Measurements from ENCODE around the gene KCNMA1.

KCNMA1 gene

DNA sequence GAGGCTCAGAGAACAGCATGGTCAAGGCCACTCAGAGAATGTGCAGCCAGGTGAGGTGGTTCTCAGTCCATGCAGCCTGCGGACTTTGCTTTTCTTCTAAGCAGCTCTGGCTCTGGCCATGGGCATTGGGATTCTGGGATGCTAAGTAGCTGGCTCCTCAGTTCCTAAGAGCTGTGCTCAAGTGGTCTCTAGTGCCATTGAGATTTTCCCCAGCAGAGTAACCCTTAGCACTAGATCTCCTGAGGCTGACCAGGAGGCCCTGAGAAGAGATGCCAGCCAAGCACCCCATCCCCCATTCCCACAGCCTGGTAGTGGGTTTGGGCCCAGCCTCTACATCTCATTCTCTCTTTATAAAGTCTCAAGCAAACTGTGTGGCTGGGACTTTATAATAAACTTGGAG is 77.1 kb downstream of the KCNMA1 start:
- no CpG with 5 or more reads among the region's 1 CpG for WGBS (ENCODE audit: insufficient coverage, insufficient read length)
- Histone ChIP-seq H3K27ac (ENCODE audit: low read length) (no peak overlapping the region), H3K4me1 (ENCODE audit: control insufficient read depth, insufficient read depth, low read length) (peaks cover 3% of the 10 kb centered on the region), H3K27me3 (ENCODE audit: control insufficient read depth, insufficient read depth, low read length) (no peaks in the 10 kb centered on the region), H3K9me3 (ENCODE audit: control insufficient read depth, insufficient read depth, low read length) (no peaks in the 10 kb centered on the region), H3K4me3 (ENCODE audit: low read length) (no peak overlapping the region), H3K36me3 (ENCODE audit: control insufficient read depth, insufficient read depth, low read length) (no peaks in the 10 kb centered on the region)
- DNase-seq (ENCODE audit: low read depth, low spot score), result no peak

DNA sequence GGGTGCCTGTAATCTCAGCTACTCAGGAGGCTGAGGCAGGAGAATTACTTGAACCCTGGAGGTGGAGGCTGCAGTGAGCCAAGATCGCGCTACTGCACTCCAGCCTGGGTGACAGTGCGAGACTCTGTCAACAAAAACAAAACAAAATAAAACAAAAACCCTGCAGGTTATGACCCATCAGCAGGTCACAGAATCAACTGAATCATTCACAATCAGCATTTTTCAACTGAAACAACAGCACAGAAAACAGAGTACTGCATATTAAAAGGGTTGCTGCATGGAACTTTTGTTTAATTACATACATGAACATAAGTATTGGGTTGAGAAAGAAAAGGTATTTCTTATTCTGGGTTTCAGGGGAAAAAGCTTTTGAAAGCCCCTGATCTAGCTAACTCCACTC is 77.6 kb downstream of the KCNMA1 start:
- no peak for DNase-seq (ENCODE audit: low read depth, low spot score)
- no peaks in the 10 kb centered on the region for H3K36me3 ChIP-seq (ENCODE audit: control insufficient read depth, insufficient read depth, low read length)
- peaks cover 2% of the 10 kb centered on the region; the same call in 1 of the 2 replicates for H3K4me1 ChIP-seq (ENCODE audit: control insufficient read depth, insufficient read depth, low read length)
- H3K27me3 ChIP-seq (ENCODE audit: control insufficient read depth, insufficient read depth, low read length), result no peaks in the 10 kb centered on the region
- H3K9me3 ChIP-seq (ENCODE audit: control insufficient read depth, insufficient read depth, low read length), result no peaks in the 10 kb centered on the region
- no peak overlapping the region for H3K4me3 ChIP-seq (ENCODE audit: low read length)
- no peak overlapping the region for H3K27ac ChIP-seq (ENCODE audit: low read length)
- WGBS (ENCODE audit: insufficient coverage, insufficient read length), result no CpG with 5 or more reads among the region's 3 CpGs

DNA sequence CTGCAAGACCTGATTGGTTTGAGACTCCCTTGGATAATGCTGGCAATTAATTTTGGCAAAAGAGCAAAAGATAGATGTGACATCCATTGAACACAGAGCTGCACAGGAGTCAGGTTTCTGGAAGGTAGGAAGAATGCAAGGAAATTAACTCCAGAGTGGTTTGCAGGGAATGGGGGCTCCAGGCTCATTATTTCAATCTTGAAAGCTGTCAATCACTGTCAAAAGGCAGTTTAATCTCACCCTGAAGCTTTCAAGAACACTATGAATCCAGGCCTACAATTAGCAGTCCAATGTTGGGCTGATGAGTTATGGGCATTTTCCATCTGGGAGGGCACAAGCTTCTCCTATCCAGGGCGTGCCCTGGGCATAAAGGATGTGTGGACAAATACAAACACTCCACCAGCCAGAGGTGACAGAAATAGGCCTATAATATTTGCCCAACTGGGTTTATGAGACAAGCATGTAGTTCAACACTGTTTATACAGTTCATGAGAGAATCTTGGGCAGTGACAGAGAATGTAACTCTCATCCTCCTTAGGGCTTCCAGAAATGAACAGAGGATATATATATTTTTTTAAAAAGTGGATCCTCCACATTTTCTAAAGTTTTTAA is 80.5 kb downstream of the KCNMA1 start:
- Histone ChIP-seq H3K4me3 (ENCODE audit: low read length) (no peak overlapping the region), H3K9me3 (ENCODE audit: control insufficient read depth, insufficient read depth, low read length) (no peaks in the 10 kb centered on the region), H3K4me1 (ENCODE audit: control insufficient read depth, insufficient read depth, low read length) (no peaks in the 10 kb centered on the region; the same call in 1 of the 2 replicates), H3K27me3 (ENCODE audit: control insufficient read depth, insufficient read depth, low read length) (no peaks in the 10 kb centered on the region), H3K27ac (ENCODE audit: low read length) (no peak overlapping the region), H3K36me3 (ENCODE audit: control insufficient read depth, insufficient read depth, low read length) (no peaks in the 10 kb centered on the region)
- WGBS (ENCODE audit: insufficient coverage, insufficient read length), result no CpG with 5 or more reads among the region's 1 CpG
- no peak for DNase-seq (ENCODE audit: low read depth, low spot score)

DNA sequence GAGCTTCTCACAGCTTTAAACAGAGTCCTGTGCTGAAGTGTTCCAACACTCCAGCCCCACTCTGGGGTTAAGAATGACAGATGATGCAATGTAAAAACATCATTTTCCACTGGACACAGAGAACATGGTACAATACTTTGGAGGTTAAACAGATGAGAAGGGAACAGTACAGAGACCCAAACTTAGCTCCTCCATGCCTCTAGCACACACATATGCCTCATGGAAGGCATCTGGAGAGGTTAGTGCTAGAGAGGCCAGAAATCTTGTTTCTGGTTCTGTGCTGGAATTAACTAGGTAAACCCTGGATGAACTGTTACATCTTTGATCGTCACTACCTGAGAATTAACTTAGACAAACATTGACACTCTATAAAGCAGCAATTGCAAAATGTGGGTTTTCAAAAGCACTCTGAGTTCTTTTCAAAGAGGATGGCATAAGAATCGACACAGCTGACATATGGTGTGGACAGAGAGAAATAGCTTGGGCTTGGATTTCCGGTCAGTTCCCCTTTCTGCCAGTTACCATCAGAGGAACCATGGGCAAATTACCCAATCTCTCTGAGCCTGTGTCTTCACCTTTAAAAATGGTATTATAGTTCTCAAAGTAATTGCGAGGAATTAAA is 81.9 kb downstream of the KCNMA1 start:
- no peak for DNase-seq (ENCODE audit: low read depth, low spot score)
- WGBS (ENCODE audit: insufficient coverage, insufficient read length), result no CpG with 5 or more reads among the region's 4 CpGs
- Histone ChIP-seq H3K4me1 (ENCODE audit: control insufficient read depth, insufficient read depth, low read length) (no peaks in the 10 kb centered on the region; the same call in 1 of the 2 replicates), H3K27ac (ENCODE audit: low read length) (no peak overlapping the region), H3K27me3 (ENCODE audit: control insufficient read depth, insufficient read depth, low read length) (no peaks in the 10 kb centered on the region), H3K9me3 (ENCODE audit: control insufficient read depth, insufficient read depth, low read length) (no peaks in the 10 kb centered on the region), H3K4me3 (ENCODE audit: low read length) (no peak overlapping the region), H3K36me3 (ENCODE audit: control insufficient read depth, insufficient read depth, low read length) (no peaks in the 10 kb centered on the region)

DNA sequence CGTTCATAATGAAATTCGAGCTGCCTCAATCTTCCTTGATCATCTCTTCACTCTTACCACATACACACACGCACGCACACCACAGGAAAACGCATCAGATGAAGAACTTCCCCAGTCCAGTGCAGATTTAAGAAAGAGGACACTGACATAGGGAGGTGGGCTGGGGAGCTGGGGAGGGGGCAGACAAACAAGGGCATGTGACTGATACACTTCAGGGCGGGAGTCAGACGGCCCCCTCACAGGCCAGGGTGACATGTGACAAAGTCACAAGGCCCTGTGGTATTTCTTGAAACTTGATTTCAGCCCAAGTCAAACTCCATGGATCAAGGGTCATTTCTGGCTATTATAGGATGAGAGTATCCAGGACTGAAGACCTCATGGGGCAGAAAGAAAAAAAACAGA is 82.6 kb downstream of the KCNMA1 start:
- no peaks in the 10 kb centered on the region for H3K27me3 ChIP-seq (ENCODE audit: control insufficient read depth, insufficient read depth, low read length)
- no peaks in the 10 kb centered on the region for H3K36me3 ChIP-seq (ENCODE audit: control insufficient read depth, insufficient read depth, low read length)
- no peaks in the 10 kb centered on the region; the same call in 1 of the 2 replicates for H3K4me1 ChIP-seq (ENCODE audit: control insufficient read depth, insufficient read depth, low read length)
- WGBS (ENCODE audit: insufficient coverage, insufficient read length), result 100% methylated on average over 3 of the region's 7 CpGs
- no peak overlapping the region for H3K4me3 ChIP-seq (ENCODE audit: low read length)
- no peaks in the 10 kb centered on the region for H3K9me3 ChIP-seq (ENCODE audit: control insufficient read depth, insufficient read depth, low read length)
- H3K27ac ChIP-seq (ENCODE audit: low read length), result no peak overlapping the region
- no peak for DNase-seq (ENCODE audit: low read depth, low spot score)

DNA sequence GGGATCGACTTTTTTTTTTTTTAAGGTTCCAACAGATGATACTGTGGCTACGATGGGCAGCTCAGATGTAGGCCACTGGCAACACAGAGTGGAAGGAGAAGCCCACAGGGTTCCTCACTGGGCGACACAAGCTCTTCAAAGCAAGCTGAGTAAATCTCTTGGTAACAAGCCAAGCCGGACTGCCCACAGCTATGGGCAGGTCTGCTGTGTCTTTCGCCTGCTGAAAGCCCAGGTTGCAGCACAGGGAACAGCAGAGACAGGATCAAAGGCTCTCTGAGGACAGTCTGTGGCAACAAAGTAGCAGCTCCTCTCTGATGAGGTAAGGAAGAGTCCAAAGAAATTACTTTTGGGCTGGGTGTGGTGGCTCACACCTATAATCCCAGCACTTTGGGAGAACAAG is 83.6 kb downstream of the KCNMA1 start:
- DNase-seq (ENCODE audit: low read depth, low spot score), result no peak
- H3K27me3 ChIP-seq (ENCODE audit: control insufficient read depth, insufficient read depth, low read length), result no peaks in the 10 kb centered on the region
- H3K9me3 ChIP-seq (ENCODE audit: control insufficient read depth, insufficient read depth, low read length), result no peaks in the 10 kb centered on the region
- no peak overlapping the region for H3K27ac ChIP-seq (ENCODE audit: low read length)
- H3K36me3 ChIP-seq (ENCODE audit: control insufficient read depth, insufficient read depth, low read length), result no peaks in the 10 kb centered on the region
- WGBS (ENCODE audit: insufficient coverage, insufficient read length), result no CpG with 5 or more reads among the region's 5 CpGs
- H3K4me1 ChIP-seq (ENCODE audit: control insufficient read depth, insufficient read depth, low read length), result no peaks in the 10 kb centered on the region; the same call in 1 of the 2 replicates
- H3K4me3 ChIP-seq (ENCODE audit: low read length), result no peak overlapping the region

DNA sequence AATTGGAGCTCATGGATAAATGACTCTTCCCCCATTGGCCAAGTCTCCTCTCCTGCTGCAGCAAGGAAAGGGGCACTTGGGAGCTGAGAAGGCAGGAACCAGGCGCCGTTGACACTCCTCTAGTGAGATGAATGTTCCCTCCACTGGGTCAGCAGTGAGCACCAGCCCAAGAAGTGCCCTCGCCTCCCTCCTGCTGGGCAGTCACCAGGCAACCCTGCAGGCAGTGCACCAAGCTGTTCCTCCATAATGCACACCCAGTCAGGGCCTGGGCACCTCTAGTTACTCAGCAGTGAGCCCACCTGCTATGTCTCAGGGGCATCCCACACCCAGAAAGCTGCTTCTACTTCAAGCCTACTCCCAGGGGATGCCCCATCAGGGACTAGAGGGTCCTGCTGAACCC is 84.3 kb downstream of the KCNMA1 start:
- H3K36me3 ChIP-seq (ENCODE audit: control insufficient read depth, insufficient read depth, low read length), result no peaks in the 10 kb centered on the region
- no peak overlapping the region for H3K4me3 ChIP-seq (ENCODE audit: low read length)
- DNase-seq (ENCODE audit: low read depth, low spot score), result no peak
- H3K4me1 ChIP-seq (ENCODE audit: control insufficient read depth, insufficient read depth, low read length), result no peaks in the 10 kb centered on the region; the same call in 1 of the 2 replicates
- WGBS (ENCODE audit: insufficient coverage, insufficient read length), result no CpG with 5 or more reads among the region's 3 CpGs
- no peaks in the 10 kb centered on the region for H3K9me3 ChIP-seq (ENCODE audit: control insufficient read depth, insufficient read depth, low read length)
- H3K27ac ChIP-seq (ENCODE audit: low read length), result no peak overlapping the region
- H3K27me3 ChIP-seq (ENCODE audit: control insufficient read depth, insufficient read depth, low read length), result no peaks in the 10 kb centered on the region

DNA sequence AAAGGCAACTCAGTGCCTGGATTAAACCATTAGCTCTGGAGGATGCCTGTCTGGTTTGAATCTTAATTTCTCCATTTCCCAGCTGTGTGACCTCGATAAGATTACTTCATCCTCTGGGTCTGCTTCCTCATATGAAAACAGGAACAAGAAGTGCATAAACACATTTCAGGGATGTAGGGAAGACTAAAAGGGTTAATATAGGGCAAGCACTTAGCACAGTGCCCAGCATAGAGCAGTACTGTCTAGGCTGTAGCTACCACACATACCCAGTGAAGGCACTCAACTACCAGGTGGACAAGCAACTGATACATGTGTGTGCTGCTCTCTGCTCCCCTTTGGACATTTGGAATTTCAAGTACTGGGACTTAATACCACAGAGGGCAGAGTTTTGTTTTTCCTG is 85.4 kb downstream of the KCNMA1 start:
- Histone ChIP-seq H3K4me1 (ENCODE audit: control insufficient read depth, insufficient read depth, low read length) (no peaks in the 10 kb centered on the region; the same call in 1 of the 2 replicates), H3K36me3 (ENCODE audit: control insufficient read depth, insufficient read depth, low read length) (no peaks in the 10 kb centered on the region), H3K4me3 (ENCODE audit: low read length) (no peak overlapping the region), H3K27ac (ENCODE audit: low read length) (no peak overlapping the region), H3K27me3 (ENCODE audit: control insufficient read depth, insufficient read depth, low read length) (no peaks in the 10 kb centered on the region), H3K9me3 (ENCODE audit: control insufficient read depth, insufficient read depth, low read length) (no peaks in the 10 kb centered on the region)
- no peak for DNase-seq (ENCODE audit: low read depth, low spot score)
- no CpG with 5 or more reads among the region's 1 CpG for WGBS (ENCODE audit: insufficient coverage, insufficient read length)

DNA sequence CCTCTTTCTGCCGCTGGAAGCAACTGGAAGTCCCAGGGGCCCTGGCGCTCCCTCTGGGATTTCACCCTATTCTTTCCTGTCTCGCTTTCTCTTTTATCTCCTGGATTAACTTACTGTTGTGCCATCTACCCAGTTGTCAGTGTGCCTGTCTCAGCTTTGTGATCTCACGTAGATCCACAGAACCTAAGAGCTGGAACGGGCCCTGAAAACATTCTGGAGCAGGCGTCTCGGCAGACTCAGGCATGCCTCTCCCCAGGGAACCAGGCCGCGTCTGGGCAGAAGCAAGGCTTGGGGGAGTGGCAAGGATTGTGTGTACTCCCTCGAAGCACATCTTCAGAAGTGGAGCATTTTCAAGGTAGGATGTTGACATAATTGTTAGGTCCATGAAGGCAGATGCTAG is 87.2 kb downstream of the KCNMA1 start:
- Histone ChIP-seq H3K27ac (ENCODE audit: low read length) (no peak overlapping the region), H3K27me3 (ENCODE audit: control insufficient read depth, insufficient read depth, low read length) (no peaks in the 10 kb centered on the region), H3K4me1 (ENCODE audit: control insufficient read depth, insufficient read depth, low read length) (no peaks in the 10 kb centered on the region; the same call in 1 of the 2 replicates), H3K4me3 (ENCODE audit: low read length) (no peak overlapping the region), H3K36me3 (ENCODE audit: control insufficient read depth, insufficient read depth, low read length) (no peaks in the 10 kb centered on the region), H3K9me3 (ENCODE audit: control insufficient read depth, insufficient read depth, low read length) (no peaks in the 10 kb centered on the region)
- no peak for DNase-seq (ENCODE audit: low read depth, low spot score)
- no CpG with 5 or more reads among the region's 10 CpGs for WGBS (ENCODE audit: insufficient coverage, insufficient read length)

DNA sequence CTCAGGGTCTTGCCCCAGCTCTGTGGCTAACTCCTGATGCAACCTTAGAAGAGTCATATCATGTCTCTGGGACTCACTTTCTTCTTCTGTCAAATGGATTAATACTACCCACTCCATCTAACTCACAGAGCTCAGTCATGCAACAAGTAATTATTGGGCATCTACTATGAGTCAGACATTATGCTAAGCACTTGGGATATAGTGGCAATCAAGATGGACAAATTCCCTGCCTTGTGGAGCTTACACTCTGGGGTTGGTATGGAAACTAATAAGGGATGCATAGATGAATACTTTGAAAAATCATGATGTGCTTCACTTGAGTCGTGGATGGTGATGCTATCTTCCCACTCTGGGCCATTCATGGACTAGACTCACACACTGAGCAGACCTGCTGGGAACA is 88.9 kb downstream of the KCNMA1 start:
- H3K27me3 ChIP-seq (ENCODE audit: control insufficient read depth, insufficient read depth, low read length), result no peaks in the 10 kb centered on the region
- no peak overlapping the region for H3K27ac ChIP-seq (ENCODE audit: low read length)
- no peaks in the 10 kb centered on the region for H3K9me3 ChIP-seq (ENCODE audit: control insufficient read depth, insufficient read depth, low read length)
- H3K4me3 ChIP-seq (ENCODE audit: low read length), result no peak overlapping the region
- H3K4me1 ChIP-seq (ENCODE audit: control insufficient read depth, insufficient read depth, low read length), result no peaks in the 10 kb centered on the region; the same call in 1 of the 2 replicates
- no peak for DNase-seq (ENCODE audit: low read depth, low spot score)
- WGBS (ENCODE audit: insufficient coverage, insufficient read length), result no CpG with 5 or more reads among the region's 1 CpG
- no peaks in the 10 kb centered on the region for H3K36me3 ChIP-seq (ENCODE audit: control insufficient read depth, insufficient read depth, low read length)

DNA sequence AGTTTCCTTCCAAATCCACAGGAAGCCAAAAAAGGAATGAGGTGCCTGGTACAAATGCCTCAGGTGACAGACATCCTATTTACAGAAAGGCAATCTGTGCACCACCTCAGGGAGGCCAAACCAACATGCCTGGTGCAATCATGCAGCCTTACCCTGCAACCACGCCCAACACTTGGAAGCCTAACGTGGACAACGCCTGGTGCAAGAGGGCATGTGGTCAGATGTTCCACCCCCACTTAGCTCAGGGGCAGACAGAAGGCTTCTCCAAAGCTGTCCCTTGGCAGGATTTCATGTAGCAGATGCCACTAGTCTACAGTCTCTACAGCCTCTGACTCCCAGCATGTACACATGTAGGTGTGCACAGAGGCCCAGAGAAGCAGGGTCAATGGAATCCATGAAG is 89.5 kb downstream of the KCNMA1 start:
- Histone ChIP-seq H3K36me3 (ENCODE audit: control insufficient read depth, insufficient read depth, low read length) (no peaks in the 10 kb centered on the region), H3K4me1 (ENCODE audit: control insufficient read depth, insufficient read depth, low read length) (no peaks in the 10 kb centered on the region), H3K27me3 (ENCODE audit: control insufficient read depth, insufficient read depth, low read length) (no peaks in the 10 kb centered on the region), H3K4me3 (ENCODE audit: low read length) (no peak overlapping the region), H3K27ac (ENCODE audit: low read length) (no peak overlapping the region), H3K9me3 (ENCODE audit: control insufficient read depth, insufficient read depth, low read length) (no peaks in the 10 kb centered on the region)
- no CpG with 5 or more reads among the region's 3 CpGs for WGBS (ENCODE audit: insufficient coverage, insufficient read length)
- DNase-seq (ENCODE audit: low read depth, low spot score), result no peak

Measured in iPS DF 6.9 (cell line).